PC-9 (cell line): ENCODE results near the gene PSMD12.

Experiments
- EZH2 ChIP-seq: fragments of 200-600 bp; sonication (generic); IDR thresholded peaks from 2 replicates; pipeline ENCODE4 v1.8.0; 2017; ENCODE audit warnings: antibody characterized with exemption, low read depth
- TF ChIP-seq, protein P1 (sequence below): fragments of 200-600 bp; sonication (generic); conservative IDR thresholded peaks from 2 replicates; pipeline ENCODE4 v1.6.1; 2017; ENCODE audit warnings: mixed run types, antibody characterized with exemption, mild to moderate bottlenecking, moderate library complexity

DNA sequence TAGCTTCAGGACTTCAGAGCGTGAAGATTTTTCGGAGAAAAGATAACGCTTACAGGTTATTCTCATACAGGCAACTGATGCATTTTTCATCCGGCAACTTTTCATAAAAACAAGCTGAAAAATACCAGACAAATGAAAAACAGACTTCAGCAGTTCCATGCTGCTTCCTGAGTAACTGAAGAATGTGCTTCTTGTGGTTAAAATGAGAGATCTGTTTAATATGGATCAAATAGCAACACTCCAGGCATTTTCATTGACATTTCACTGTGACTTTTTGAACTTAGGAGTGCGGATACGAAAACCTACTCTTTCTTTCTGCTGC is 10.0 kb upstream of the PSMD12 start:
- TF ChIP-seq, protein P1, sequence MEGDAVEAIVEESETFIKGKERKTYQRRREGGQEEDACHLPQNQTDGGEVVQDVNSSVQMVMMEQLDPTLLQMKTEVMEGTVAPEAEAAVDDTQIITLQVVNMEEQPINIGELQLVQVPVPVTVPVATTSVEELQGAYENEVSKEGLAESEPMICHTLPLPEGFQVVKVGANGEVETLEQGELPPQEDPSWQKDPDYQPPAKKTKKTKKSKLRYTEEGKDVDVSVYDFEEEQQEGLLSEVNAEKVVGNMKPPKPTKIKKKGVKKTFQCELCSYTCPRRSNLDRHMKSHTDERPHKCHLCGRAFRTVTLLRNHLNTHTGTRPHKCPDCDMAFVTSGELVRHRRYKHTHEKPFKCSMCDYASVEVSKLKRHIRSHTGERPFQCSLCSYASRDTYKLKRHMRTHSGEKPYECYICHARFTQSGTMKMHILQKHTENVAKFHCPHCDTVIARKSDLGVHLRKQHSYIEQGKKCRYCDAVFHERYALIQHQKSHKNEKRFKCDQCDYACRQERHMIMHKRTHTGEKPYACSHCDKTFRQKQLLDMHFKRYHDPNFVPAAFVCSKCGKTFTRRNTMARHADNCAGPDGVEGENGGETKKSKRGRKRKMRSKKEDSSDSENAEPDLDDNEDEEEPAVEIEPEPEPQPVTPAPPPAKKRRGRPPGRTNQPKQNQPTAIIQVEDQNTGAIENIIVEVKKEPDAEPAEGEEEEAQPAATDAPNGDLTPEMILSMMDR, result no peak
- no peak for TF ChIP-seq EZH2
